ENCODE measurements around the gene AZIN2. TPM values are rescaled to one million over a fixed set of nuclear protein-coding genes. Genes with fewer than 3 reads are reported as not detected.

The AZIN2 gene
- total RNA-seq, 1 experiment from 2014 or later, result 7.3 TPM

- Histone ChIP-seq H3K4me1 (replicated peaks; ENCODE audit: insufficient read depth) (peaks cover 12% of the 10 kb centered on the region), H4K20me1 (ENCODE audit: insufficient read depth) (peaks cover 32% of the 10 kb centered on the region), H3K9me3 (ENCODE audit: insufficient read depth, low read depth) (no peaks in the 10 kb centered on the region), H3K27ac (peak overlapping the region; percentile 74), H3K4me3 (peak overlapping the region; percentile 86), H3K9me2 (ENCODE audit: insufficient read depth) (no peaks in the 10 kb centered on the region), H3F3A (ENCODE audit: insufficient read depth, low read depth) (peaks cover 12% of the 10 kb centered on the region; the same call in 1 of the 2 replicates), H3K36me3 (ENCODE audit: low read depth) (peaks cover 20% of the 10 kb centered on the region), H3K4me2 (peak overlapping the region; percentile 98), H2AFZ (peak overlapping the region; percentile 79), H3K27me3 (ENCODE audit: insufficient read depth, low read depth) (no peaks in the 10 kb centered on the region), H3K79me2 (ENCODE audit: low read depth) (peaks cover 55% of the 10 kb centered on the region)
- TF ChIP-seq EZH2 (IDR thresholded peaks at IDR 0.05; ENCODE audit: low read depth), result no peak
- TF ChIP-seq, protein P1, sequence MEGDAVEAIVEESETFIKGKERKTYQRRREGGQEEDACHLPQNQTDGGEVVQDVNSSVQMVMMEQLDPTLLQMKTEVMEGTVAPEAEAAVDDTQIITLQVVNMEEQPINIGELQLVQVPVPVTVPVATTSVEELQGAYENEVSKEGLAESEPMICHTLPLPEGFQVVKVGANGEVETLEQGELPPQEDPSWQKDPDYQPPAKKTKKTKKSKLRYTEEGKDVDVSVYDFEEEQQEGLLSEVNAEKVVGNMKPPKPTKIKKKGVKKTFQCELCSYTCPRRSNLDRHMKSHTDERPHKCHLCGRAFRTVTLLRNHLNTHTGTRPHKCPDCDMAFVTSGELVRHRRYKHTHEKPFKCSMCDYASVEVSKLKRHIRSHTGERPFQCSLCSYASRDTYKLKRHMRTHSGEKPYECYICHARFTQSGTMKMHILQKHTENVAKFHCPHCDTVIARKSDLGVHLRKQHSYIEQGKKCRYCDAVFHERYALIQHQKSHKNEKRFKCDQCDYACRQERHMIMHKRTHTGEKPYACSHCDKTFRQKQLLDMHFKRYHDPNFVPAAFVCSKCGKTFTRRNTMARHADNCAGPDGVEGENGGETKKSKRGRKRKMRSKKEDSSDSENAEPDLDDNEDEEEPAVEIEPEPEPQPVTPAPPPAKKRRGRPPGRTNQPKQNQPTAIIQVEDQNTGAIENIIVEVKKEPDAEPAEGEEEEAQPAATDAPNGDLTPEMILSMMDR (conservative IDR thresholded peaks at IDR 0.05), result no peak
- no TSS peak for BruUV-seq (replicated peaks)
- ChIA-PET CTCF (interaction anchor here (0.6 kb wide), 1 partner anchor 327 kb away, joined by 3 read pairs; no protein-coding TSS in a partner anchor), POLR2A (ENCODE audit: unreplicated experiment) (interaction anchor here (0.6 kb wide), 1 partner anchor 1646 kb away, joined by 3 read pairs; no protein-coding TSS in a partner anchor)
- intact Hi-C loops (cut with micrococcal nuclease; ENCODE audit: unreplicated experiment), result no loop called here
- DNase-seq, result peak in 1 of 2 experiments; percentile 40
Measured at GRCh38 chr1:33036051-33036525, 44.9 kb upstream of the AZIN2 start.

DNA sequence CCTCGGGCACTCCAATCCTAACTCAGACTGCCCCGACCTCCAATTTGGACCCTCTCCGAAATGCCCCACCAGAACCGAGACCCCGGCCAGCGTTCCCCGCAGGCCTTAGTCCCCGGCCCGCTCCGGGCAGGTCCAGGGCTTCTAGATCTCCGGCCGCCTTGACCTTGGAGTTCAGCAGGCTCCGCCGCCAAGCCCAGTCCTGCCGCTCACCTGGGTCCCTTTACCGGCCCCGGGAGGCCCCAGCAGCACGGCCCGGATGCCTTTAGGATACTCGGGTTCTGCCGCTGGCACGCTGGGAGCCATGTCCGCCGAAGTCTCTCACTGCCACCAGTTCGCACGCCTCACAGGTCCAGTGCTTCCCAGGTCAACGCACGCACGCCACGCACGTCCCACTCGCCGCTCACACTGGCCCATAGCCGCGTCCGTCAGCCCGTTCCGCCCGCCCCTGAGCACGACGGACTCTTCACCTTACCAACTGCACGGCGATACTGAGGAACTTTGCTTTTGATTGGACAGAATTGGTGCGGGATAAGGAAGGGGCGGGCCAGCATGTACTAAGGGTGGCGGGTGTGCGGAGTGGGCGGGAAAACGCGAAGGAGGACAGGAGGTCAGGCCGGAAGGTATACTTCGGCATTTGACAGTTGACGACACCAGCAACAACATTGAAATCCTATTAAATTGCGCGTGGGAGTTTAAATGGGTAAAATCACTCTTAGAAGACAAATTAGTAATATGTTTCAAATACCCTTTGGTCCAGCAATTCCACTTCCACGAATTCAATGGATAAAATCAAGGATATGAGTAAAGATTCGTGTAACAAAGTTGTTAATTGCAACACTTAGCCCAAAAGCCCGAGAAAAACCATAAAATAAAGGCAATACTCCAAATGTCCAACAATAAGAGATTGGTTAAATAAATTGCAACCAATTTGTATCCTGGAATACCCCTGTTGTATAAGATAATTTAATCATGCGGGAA lies 44.1 kb upstream of the AZIN2 start, which contains the start of gene AK2:
AK2 (minus strand) TSS at position 358 of the 978 bp plus-strand sequence; CDS start at position 303, 55 bp downstream.
- CTCF ChIA-PET, result no interaction called here
- no peaks in the 10 kb centered on the region for H3K9me2 ChIP-seq (ENCODE audit: insufficient read depth)
- no peaks in the 10 kb centered on the region for H3K27me3 ChIP-seq (ENCODE audit: insufficient read depth, low read depth)
- intact Hi-C loops (cut with micrococcal nuclease; ENCODE audit: unreplicated experiment), result no loop called here
- peaks cover 6% of the 10 kb centered on the region; the same call in 1 of the 2 replicates for H3F3A ChIP-seq (ENCODE audit: insufficient read depth, low read depth)
- H3K9me3 ChIP-seq (ENCODE audit: insufficient read depth, low read depth), result no peaks in the 10 kb centered on the region
- H3K79me2 ChIP-seq (ENCODE audit: low read depth), result peaks cover 48% of the 10 kb centered on the region
- POLR2A ChIA-PET (ENCODE audit: unreplicated experiment), result no interaction called here
- H3K4me1 ChIP-seq (replicated peaks; ENCODE audit: insufficient read depth), result peaks cover 8% of the 10 kb centered on the region
- peak within 1 kb of the TSS; percentile 79 for H2AFZ ChIP-seq
- peak within 1 kb of the TSS; percentile 86 for H3K4me3 ChIP-seq
- peaks cover 25% of the 10 kb centered on the region; the same call in 1 of the 2 replicates for H4K20me1 ChIP-seq (ENCODE audit: insufficient read depth)
- H3K36me3 ChIP-seq (ENCODE audit: low read depth), result peaks cover 13% of the 10 kb centered on the region
- DNase-seq, result peak; percentile 94 to 96
- H3K4me2 ChIP-seq, result peak within 1 kb of the TSS; percentile 98
- TF ChIP-seq EZH2 (IDR thresholded peaks at IDR 0.05; ENCODE audit: low read depth), result no peak
- TF ChIP-seq, protein P1 (conservative IDR thresholded peaks at IDR 0.05), result no peak
- no TSS peak for BruUV-seq (replicated peaks)
- H3K27ac ChIP-seq, result peak within 1 kb of the TSS; percentile 74

DNA sequence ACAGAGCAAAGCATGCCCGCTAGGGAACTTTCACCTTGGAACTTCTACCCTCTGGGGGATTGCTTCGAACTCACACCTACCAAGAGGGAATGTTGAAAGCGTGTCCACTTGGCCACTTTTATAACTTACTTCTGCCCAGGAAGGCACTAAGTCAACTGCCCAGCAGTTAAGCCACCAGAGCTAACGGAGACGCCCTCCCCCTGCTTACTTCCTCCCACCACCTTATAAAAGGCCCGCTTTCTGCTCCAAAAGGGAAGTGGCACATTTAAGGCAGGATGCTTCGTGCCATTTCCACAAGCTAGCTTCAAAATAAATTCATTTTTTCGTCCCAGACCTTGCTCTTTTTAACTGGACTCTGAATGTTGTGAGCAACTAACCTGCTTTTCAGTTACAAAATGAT lies 41.1 kb upstream of the AZIN2 start:
- intact Hi-C loops (cut with micrococcal nuclease; ENCODE audit: unreplicated experiment), result no loop called here
- CTCF ChIA-PET, result no interaction called here
- no TSS peak for BruUV-seq (replicated peaks)

More for the DNA sequence above, 41.1 kb upstream of the AZIN2 start:
- H3K79me2 ChIP-seq (ENCODE audit: low read depth), result peaks cover 18% of the 10 kb centered on the region
- POLR2A ChIA-PET (ENCODE audit: unreplicated experiment), result no interaction called here
- no peak for DNase-seq
- TF ChIP-seq, protein P1 (conservative IDR thresholded peaks at IDR 0.05), result no peak
- TF ChIP-seq EZH2 (IDR thresholded peaks at IDR 0.05; ENCODE audit: low read depth), result no peak
- no peaks in the 10 kb centered on the region for H3K36me3 ChIP-seq (ENCODE audit: low read depth)
- no peaks in the 10 kb centered on the region for H3F3A ChIP-seq (ENCODE audit: insufficient read depth, low read depth)
- H3K4me3 ChIP-seq, result no peak overlapping the region
- no peaks in the 10 kb centered on the region for H3K27me3 ChIP-seq (ENCODE audit: insufficient read depth, low read depth)
- no peaks in the 10 kb centered on the region for H3K9me2 ChIP-seq (ENCODE audit: insufficient read depth)
- H3K4me2 ChIP-seq, result no peak overlapping the region
- no peak overlapping the region; the same call in 1 of the 2 replicates for H2AFZ ChIP-seq
- H3K27ac ChIP-seq, result no peak overlapping the region
- H3K4me1 ChIP-seq (replicated peaks; ENCODE audit: insufficient read depth), result peaks cover 8% of the 10 kb centered on the region
- 0 out of 2 replicates have a peak, but pooled peaks cover 4% of the 10 kb centered on the region for H4K20me1 ChIP-seq (ENCODE audit: insufficient read depth)
- no peaks in the 10 kb centered on the region for H3K9me3 ChIP-seq (ENCODE audit: insufficient read depth, low read depth)

All from PC-9 (cell line).